HG03520 (cell line): ENCODE measurements around the gene TRIM59.
A peak's percentile ranks its signal among the peaks of the same experiment; 100 is the strongest.

Experiments
- ATAC-seq: cut with Tn5 transposase; IDR thresholded peaks from one replicate; pipeline ENCODE4 v1.9.1; 2021; ENCODE audit warnings: mild to moderate bottlenecking, moderate library complexity; ENCODE audit not compliant: unreplicated experiment

TRIM59 gene, protein sequence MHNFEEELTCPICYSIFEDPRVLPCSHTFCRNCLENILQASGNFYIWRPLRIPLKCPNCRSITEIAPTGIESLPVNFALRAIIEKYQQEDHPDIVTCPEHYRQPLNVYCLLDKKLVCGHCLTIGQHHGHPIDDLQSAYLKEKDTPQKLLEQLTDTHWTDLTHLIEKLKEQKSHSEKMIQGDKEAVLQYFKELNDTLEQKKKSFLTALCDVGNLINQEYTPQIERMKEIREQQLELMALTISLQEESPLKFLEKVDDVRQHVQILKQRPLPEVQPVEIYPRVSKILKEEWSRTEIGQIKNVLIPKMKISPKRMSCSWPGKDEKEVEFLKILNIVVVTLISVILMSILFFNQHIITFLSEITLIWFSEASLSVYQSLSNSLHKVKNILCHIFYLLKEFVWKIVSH

GRCh38 chr3:160449636-160450598 lies at the start of gene TRIM59:
TRIM59 (minus strand) TSS chr3:160449786; CDS start chr3:160439183, 10,603 bp downstream.
- ATAC-seq, result peak; percentile 94

DNA sequence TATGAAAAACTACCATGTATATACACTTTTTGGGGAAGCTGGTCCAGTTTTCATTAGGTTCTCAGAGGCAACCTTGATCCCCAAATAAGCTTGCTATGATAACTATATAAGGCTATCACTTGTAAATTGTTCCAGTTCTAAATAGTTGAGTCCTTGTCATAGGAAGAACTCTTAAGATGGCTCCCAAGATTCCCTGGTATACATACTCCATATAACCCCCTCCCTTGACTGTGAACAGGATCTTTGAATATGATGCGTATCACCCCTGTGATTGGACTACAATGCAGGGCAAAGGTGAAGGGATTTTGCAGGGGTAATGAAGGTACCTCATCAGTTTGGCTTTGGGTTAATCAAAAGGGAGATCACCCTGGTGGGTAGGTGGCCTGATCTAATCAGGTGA lies 48.6 kb upstream of the TRIM59 start:
- no peak for ATAC-seq

GRCh38 chr3:160490166-160490565 lies 40.6 kb upstream of the TRIM59 start:
- ATAC-seq, result no peak

DNA sequence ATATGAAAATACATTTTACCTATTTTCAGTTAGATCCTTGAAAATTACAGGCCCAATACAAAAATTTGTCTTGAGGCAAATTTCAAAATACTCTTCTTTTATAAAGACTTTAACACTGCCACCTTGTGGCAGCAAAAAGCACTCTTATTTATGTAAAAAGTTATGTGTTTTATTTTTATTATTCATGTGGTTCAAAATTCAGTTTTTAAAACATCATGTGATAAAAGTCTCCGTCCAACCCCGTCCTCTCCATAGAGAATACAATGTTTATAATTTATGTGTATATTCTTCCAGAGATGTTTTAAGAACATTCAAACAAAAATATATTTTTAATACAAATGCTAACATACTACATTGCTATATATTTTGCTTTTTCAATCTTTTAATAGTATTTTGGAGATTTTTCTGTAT lies 36.9 kb upstream of the TRIM59 start:
- no peak for ATAC-seq

GRCh38 chr3:160482796-160483195 lies 33.2 kb upstream of the TRIM59 start:
- ATAC-seq, result no peak

- no peak for ATAC-seq
These were observed 32.3 kb upstream of the TRIM59 start for GRCh38 chr3:160481856-160482255.

DNA sequence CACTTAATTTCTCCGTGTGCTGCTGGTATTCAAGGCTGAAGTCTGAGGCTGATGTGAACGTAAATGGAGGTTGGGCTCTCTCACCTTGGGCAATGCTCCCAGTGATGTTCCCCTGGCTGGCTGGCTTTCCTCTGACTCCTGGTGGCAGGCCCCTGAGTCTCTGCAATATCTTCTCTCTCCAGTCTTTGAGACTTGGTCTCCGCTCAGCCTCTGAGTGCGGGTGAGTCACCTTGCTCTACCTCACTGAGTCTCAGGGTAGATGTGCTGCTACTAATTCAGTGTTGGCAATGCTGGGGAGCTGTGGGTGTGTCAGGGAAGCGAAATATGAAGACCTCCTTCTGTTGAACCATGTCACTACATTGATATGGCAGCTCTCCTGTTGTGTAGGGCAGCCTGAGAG lies 31.3 kb upstream of the TRIM59 start:
- ATAC-seq, result no peak

DNA sequence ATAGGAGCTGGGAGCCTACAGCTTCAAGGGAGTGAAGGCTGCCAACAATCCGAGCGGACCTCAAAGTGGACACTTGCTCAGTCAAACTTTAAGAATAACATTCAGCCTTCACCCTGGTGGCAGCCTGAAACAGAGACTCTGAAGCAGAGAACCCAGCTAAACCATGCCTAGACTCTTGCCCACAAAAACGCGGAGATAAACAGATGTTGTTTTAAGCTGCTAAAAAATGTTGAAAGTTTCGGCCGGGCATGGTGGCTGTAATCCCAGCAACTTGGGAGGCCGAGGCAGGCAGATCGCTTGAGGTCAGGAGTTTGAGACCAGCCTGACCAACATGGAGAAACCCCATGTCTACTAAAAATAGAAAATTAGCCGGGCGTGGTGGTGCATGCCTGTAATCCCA lies 29.8 kb upstream of the TRIM59 start:
- no peak for ATAC-seq

- ATAC-seq, result no peak
These were observed 28.8 kb upstream of the TRIM59 start for GRCh38 chr3:160478338-160478737.

GRCh38 chr3:160477750-160478149 lies 28.2 kb upstream of the TRIM59 start:
- no peak for ATAC-seq

GRCh38 chr3:160475884-160476283 lies 26.3 kb upstream of the TRIM59 start:
- ATAC-seq, result no peak

DNA sequence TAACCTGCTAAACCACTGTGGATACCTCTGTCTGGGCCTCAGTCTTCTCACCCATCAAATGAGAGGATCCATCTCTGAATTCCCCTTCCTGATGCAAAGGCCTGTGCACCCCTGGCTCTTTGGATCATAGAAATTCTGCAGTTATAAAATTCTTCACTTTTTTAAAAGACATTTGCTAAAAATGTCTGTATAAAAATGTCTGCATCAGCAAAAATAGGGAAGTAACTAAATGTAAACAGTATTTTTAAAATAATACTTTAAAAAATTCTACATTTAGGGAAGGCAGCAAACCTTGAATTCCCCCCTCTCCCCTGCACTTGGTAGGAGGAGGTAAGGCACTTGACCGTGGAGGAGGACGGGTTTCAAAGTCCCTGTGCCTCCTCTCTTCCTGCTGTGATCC lies 25.6 kb upstream of the TRIM59 start:
- ATAC-seq, result no peak

DNA sequence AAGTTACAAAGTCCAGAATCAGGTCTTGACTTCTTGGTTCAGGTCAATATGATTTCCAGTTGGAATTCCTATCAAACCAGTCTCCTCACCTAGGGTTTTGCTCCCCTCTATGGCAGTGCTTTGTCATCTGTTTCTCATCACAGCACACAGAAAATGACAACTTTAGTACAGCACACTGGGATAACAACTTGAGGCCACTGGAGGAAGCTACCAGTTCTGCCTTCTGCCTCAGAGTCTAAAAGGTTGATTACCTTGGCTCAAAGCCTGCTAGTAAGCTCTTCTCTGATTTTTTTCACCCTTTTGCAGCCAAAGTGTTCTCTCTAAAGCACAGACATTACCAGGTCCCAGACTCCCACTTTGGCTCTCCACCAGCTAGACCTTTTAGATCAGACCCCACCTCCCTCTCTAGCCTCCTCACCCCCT lies 24.8 kb upstream of the TRIM59 start:
- ATAC-seq, result no peak

GRCh38 chr3:160473978-160474377 lies 24.4 kb upstream of the TRIM59 start:
- ATAC-seq, result no peak

GRCh38 chr3:160473221-160473620 lies 23.6 kb upstream of the TRIM59 start:
- no peak for ATAC-seq

GRCh38 chr3:160472344-160472743 lies 22.8 kb upstream of the TRIM59 start:
- ATAC-seq, result no peak

DNA sequence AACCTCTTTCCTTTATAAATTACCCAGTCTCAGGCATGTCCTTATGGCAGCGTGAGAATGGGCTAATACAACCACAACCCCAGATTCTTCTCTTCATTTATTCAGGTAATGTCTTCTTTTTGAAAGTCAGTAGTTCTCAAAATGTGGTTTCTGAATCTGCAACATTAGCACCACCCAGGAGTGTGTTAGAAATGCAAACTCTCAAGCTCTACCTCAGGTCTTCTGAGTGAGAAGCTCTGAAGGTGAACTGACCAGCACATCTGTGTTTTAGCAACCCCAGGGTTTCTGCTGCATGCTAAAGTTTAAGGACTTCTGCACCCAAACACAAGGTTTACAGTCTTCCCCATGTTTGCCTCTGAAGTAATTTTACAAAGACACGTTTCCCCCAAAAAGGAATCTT lies 22.3 kb upstream of the TRIM59 start:
- ATAC-seq, result no peak

DNA sequence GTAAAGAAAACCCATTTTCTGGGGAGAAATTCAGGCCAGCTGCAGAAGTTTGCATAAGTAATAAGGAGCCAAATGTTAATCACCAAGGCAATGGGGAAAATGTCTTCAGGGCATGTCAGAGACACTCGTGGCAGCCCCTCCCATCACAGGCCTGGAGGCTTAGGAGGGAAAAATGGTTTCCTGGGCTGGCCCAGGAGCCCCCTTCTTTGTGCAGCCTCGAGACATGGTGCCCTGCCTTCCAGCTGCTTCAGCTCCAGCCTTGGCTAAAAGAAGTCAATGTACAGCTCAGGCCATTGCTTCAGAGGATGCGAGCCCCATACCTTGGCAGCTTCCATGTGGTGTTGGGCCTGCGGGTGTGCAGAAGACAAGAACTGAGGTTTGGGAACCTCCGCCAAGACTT lies 20.6 kb upstream of the TRIM59 start:
- no peak for ATAC-seq

GRCh38 chr3:160464971-160465370 lies 15.4 kb upstream of the TRIM59 start:
- ATAC-seq, result no peak

GRCh38 chr3:160464321-160464720 lies 14.7 kb upstream of the TRIM59 start:
- ATAC-seq, result no peak

DNA sequence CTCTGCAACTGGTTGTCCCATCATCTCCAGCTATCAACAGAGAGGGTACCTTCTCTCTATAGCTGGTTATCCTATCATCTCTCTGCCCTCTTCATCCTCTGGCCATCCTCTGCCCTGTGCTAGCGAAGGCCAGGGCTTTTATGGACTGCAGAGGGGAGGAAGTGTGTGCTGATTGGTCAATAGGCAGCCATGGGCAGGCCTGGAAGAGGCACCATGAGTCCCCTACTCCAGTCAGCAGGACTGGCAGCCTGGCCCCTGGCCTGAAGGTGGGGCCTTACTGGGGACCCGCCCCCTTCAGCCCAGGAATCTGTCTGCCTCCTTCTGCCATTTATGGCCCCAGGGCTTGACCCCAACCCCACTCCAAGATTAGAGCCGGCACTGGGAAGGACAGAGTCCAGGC lies 10.4 kb upstream of the TRIM59 start:
- no peak for ATAC-seq

GRCh38 chr3:160459450-160459970 lies 9.9 kb upstream of the TRIM59 start:
- ATAC-seq, result no peak
